Mammary epithelial cell (primary cell): Measurements from ENCODE around the gene GRB10.
"Not testable (repeated sequence)": the region's sequence is repeated elsewhere in the genome, so short reads cannot be mapped to it uniquely, and the experiment has no call there.

Experiments
- CTCF ChIP-seq, 2 donors: IDR thresholded peaks in 1 of 2; conservative IDR thresholded peaks in 1 of 2; 2 replicates each; pipeline ENCODE4 v1.5.1; 2011 to 2012; ENCODE audit warnings: inconsistent platforms in 2 of 2, low read length in 2 of 2, mild to moderate bottlenecking in 2 of 2, control low read depth in 1 of 2, low read depth in 1 of 2; ENCODE audit not compliant: insufficient read depth in 1 of 2; ENCODE audit errors: extremely low read depth in 1 of 2
- EZH2 ChIP-seq: IDR thresholded peaks from 2 replicates; pipeline ENCODE4 v1.6.1; 2012; ENCODE audit warnings: low read length, inconsistent platforms, borderline replicate concordance

DNA sequence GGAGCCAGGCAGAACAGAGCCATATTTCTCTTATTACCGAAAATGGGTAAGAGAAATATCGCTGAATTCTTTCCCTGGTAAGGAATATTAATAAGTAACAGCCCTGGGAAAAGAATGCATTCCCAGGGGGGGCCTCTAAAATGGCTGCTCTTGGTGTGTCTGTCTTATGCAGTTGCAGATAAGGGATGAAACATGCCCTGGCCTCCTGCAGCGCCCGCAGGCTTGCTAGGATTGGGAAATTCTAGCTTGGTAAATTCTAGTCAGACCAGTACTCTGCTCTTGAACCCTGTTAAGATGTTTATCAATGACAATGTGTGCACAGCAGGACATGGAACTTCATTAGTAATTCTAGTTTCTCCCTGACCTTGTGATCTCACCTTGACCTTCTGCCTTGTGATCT, 199.4 kb downstream of the GRB10 start:
- not testable (repeated sequence) for TF ChIP-seq CTCF (conservative IDR thresholded peaks at IDR 0.05 in 1 of 2, IDR thresholded peaks at IDR 0.05 in 1 of 2; ENCODE audit: extremely low read depth in 1 of 2, insufficient read depth in 1 of 2, low read depth in 1 of 2, low read length in 2 of 2); EZH2
